RWPE2 (cell line): ENCODE measurements around the gene ADIPOQ.

Experiments used
- ATAC-seq: fragments of 200-7000 bp; cut with Tn5 transposase; 3 replicates; pipeline ENCODE4 v1.9.1; 2021; ENCODE audit warnings: low read depth
- DNase-seq: peaks from one replicate; pipeline ENCODE4 v3.0.0-alpha.2; 2020; ENCODE audit warnings: low spot score
- H3K27ac ChIP-seq: fragments of 450-650 bp; 2 replicates; pipeline ENCODE4 v1.5.1; 2017; ENCODE audit warnings: mild to moderate bottlenecking; ENCODE audit not compliant: poor library complexity, severe bottlenecking
- H3K27me3 ChIP-seq: fragments of 250-450 bp; sonication (Bioruptor Pico); 2 replicates; pipeline ENCODE4 v1.5.1; 2021; ENCODE audit warnings: mild to moderate bottlenecking, moderate library complexity; ENCODE audit not compliant: insufficient read depth, poor library complexity, severe bottlenecking
- H3K36me3 ChIP-seq: fragments of 250-450 bp; sonication (Bioruptor Pico); 2 replicates; pipeline ENCODE4 v1.5.1; 2020; ENCODE audit warnings: low read depth, mild to moderate bottlenecking, moderate library complexity
- H3K4me1 ChIP-seq: fragments of 250-450 bp; sonication (Bioruptor Pico); 2 replicates; pipeline ENCODE4 v1.5.1; 2021; ENCODE audit warnings: mild to moderate bottlenecking, moderate library complexity; ENCODE audit not compliant: insufficient read depth, poor library complexity, severe bottlenecking
- H3K4me3 ChIP-seq: fragments of 250-450 bp; sonication (Bioruptor Pico); 2 replicates; pipeline ENCODE4 v1.5.1; 2021; ENCODE audit warnings: mild to moderate bottlenecking, moderate library complexity; ENCODE audit not compliant: severe bottlenecking
- H3K9me3 ChIP-seq: fragments of 250-450 bp; sonication (Bioruptor Pico); 2 replicates; pipeline ENCODE4 v1.5.1; 2021; ENCODE audit warnings: mild to moderate bottlenecking, moderate library complexity; ENCODE audit not compliant: severe bottlenecking
- CTCF ChIP-seq: fragments of 450-650 bp; IDR thresholded peaks from one replicate; pipeline ENCODE4 v1.5.1; 2017; ENCODE audit warnings: mild to moderate bottlenecking, moderate library complexity; ENCODE audit not compliant: poor library complexity, severe bottlenecking

ADIPOQ gene

GRCh38 chr3:186839874-186840641 is 2.5 kb upstream of the ADIPOQ start:
- no peak for ATAC-seq
- Histone ChIP-seq H3K4me1 (no peaks in the 10 kb centered on the region), H3K9me3 (no peaks in the 10 kb centered on the region), H3K27ac (no peak overlapping the region), H3K4me3 (no peak overlapping the region), H3K36me3 (no peaks in the 10 kb centered on the region), H3K27me3 (no peaks in the 10 kb centered on the region)
- no peak for TF ChIP-seq CTCF
- no peak for DNase-seq

GRCh38 chr3:186841620-186842019 is 890 bp upstream of the ADIPOQ start:
- H3K4me1 ChIP-seq = no peaks in the 10 kb centered on the region
- no peak for ATAC-seq

GRCh38 chr3:186843039-186843432 is 526 bp downstream of the ADIPOQ start:
- Histone ChIP-seq H3K4me3 (no peak overlapping the region), H3K27ac (no peak overlapping the region), H3K4me1 (no peaks in the 10 kb centered on the region), H3K36me3 (no peaks in the 10 kb centered on the region), H3K9me3 (no peaks in the 10 kb centered on the region), H3K27me3 (no peaks in the 10 kb centered on the region)
- DNase-seq (no peak), ATAC-seq (no peak)
- TF ChIP-seq CTCF = no peak

More at GRCh38 chr3:186841620-186842019, 890 bp upstream of the ADIPOQ start:
- H3K27me3 ChIP-seq = no peaks in the 10 kb centered on the region
- no peaks in the 10 kb centered on the region for H3K36me3 ChIP-seq
- DNase-seq = no peak
- H3K9me3 ChIP-seq = no peaks in the 10 kb centered on the region
- H3K27ac ChIP-seq = no peak overlapping the region
- TF ChIP-seq CTCF = no peak
- H3K4me3 ChIP-seq = no peak overlapping the region

- H3K27ac ChIP-seq = no peak overlapping the region
- H3K4me1 ChIP-seq = no peaks in the 10 kb centered on the region
- H3K27me3 ChIP-seq = no peaks in the 10 kb centered on the region
- DNase-seq (no peak), ATAC-seq (no peak)
- H3K9me3 ChIP-seq = no peaks in the 10 kb centered on the region
- TF ChIP-seq CTCF = no peak
- H3K36me3 ChIP-seq = no peaks in the 10 kb centered on the region
- no peak overlapping the region for H3K4me3 ChIP-seq
These were observed 2.4 kb downstream of the ADIPOQ start for GRCh38 chr3:186844908-186845307.

GRCh38 chr3:186845756-186846155 is 3.2 kb downstream of the ADIPOQ start:
- no peaks in the 10 kb centered on the region for H3K9me3 ChIP-seq
- H3K4me3 ChIP-seq = no peak overlapping the region
- no peak overlapping the region for H3K27ac ChIP-seq
- no peak for DNase-seq
- no peaks in the 10 kb centered on the region for H3K27me3 ChIP-seq
- H3K4me1 ChIP-seq = no peaks in the 10 kb centered on the region
- TF ChIP-seq CTCF = no peak
- ATAC-seq = no peak
- H3K36me3 ChIP-seq = no peaks in the 10 kb centered on the region
